Measurements from ENCODE around the gene MAGI2. TPM values are rescaled to one million over a fixed set of nuclear protein-coding genes. Genes with fewer than 3 reads are reported as not detected.

MAGI2 gene
- total RNA-seq, 1 donor from 2014 or later: 64.2 TPM

DNA sequence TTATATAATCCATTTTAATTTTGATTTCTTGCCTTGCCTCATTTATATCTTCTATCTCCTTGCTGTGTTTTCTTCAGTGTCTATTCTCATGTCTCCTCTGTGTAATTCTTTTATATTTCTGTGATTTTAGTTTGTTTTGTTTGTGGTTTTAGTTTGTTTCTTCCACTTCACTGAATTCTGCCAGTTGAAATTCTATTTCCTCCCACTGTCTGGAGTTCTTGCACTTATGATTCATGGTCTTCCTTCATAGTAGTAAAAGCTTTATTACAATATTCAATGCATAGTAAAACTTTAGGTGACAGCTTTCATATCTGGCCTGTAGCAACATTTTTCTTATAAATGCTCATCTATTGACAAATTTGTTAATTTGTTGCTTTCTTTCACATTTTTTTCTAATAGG is 113.3 kb downstream of the MAGI2 start:
- no peaks in the 10 kb centered on the region for H3K4me1 Mint-ChIP-seq (ENCODE audit: low read depth, unreplicated experiment)
- DNase-seq: no peak
- no peak overlapping the region for H3K27ac Mint-ChIP-seq (ENCODE audit: unreplicated experiment)
- TF ChIP-seq, protein P1, sequence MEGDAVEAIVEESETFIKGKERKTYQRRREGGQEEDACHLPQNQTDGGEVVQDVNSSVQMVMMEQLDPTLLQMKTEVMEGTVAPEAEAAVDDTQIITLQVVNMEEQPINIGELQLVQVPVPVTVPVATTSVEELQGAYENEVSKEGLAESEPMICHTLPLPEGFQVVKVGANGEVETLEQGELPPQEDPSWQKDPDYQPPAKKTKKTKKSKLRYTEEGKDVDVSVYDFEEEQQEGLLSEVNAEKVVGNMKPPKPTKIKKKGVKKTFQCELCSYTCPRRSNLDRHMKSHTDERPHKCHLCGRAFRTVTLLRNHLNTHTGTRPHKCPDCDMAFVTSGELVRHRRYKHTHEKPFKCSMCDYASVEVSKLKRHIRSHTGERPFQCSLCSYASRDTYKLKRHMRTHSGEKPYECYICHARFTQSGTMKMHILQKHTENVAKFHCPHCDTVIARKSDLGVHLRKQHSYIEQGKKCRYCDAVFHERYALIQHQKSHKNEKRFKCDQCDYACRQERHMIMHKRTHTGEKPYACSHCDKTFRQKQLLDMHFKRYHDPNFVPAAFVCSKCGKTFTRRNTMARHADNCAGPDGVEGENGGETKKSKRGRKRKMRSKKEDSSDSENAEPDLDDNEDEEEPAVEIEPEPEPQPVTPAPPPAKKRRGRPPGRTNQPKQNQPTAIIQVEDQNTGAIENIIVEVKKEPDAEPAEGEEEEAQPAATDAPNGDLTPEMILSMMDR (IDR thresholded peaks at IDR 0.05; ENCODE audit: partially characterized antibody, unreplicated experiment): no peak
- no peaks in the 10 kb centered on the region for H3K36me3 Mint-ChIP-seq (ENCODE audit: unreplicated experiment)
- no peaks in the 10 kb centered on the region for H3K27me3 Mint-ChIP-seq (ENCODE audit: unreplicated experiment)
- no peak overlapping the region for H3K4me3 Mint-ChIP-seq (ENCODE audit: unreplicated experiment)
- H3K9me3 Mint-ChIP-seq (ENCODE audit: unreplicated experiment): no peaks in the 10 kb centered on the region

DNA sequence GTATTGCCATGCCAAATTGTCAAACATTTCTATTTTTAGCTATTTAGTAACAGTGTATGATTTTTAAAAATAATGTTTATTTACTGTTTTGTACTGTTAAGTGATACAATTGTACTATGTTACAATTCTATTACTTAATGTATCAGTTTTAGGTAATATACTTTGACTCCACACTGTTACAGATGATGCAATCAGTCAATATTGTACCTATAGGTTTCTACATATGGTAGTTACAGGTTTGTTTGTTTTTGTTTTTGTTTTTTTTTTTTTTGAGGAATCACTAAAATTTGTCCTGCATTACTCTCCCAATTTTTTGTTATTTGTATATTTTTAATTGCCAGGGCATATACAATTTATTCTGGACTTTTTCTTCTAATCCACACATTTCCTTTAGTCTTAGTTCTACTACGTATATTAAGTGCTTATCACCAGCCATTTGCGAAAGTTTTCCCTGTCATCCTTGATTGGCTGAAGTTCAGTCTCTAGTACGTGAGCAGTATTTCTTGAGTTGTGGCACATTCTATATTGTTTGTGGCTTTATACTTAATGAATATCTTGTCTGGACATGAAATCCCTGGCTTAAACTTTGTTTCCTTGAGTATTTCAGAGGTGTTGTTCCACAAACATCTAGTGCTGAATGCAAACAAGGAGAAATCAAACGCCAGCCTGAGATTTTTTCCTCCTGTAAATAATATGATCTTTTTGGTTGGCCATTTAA is 114.1 kb downstream of the MAGI2 start:
- Mint-ChIP-seq H3K9me3 (ENCODE audit: unreplicated experiment) (no peaks in the 10 kb centered on the region), H3K4me1 (ENCODE audit: low read depth, unreplicated experiment) (no peaks in the 10 kb centered on the region), H3K4me3 (ENCODE audit: unreplicated experiment) (no peak overlapping the region), H3K27me3 (ENCODE audit: unreplicated experiment) (no peaks in the 10 kb centered on the region), H3K36me3 (ENCODE audit: unreplicated experiment) (no peaks in the 10 kb centered on the region), H3K27ac (ENCODE audit: unreplicated experiment) (no peak overlapping the region)
- TF ChIP-seq, protein P1 (IDR thresholded peaks at IDR 0.05; ENCODE audit: partially characterized antibody, unreplicated experiment): no peak
- no peak for DNase-seq

DNA sequence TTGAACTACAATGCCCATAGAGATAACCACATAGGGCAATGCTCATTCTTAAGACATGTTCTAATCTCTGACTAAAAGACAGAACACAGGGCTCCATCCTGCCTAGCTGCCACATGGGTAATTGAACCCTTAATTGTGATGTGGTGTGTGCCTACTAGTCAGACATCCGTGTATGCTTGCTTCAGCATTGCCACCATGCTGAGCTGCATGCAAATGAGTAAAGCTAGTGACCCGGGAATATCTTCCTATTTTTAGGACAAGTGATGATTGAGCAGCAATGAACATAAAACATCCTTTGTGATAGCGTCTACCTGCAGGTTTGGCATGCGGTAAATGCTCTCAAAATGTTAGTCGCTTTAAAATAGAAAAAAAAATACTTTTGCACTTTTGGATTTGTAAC is 115.8 kb downstream of the MAGI2 start:
- H3K27me3 Mint-ChIP-seq (ENCODE audit: unreplicated experiment): no peaks in the 10 kb centered on the region
- H3K9me3 Mint-ChIP-seq (ENCODE audit: unreplicated experiment): no peaks in the 10 kb centered on the region
- no peak for DNase-seq
- TF ChIP-seq, protein P1 (IDR thresholded peaks at IDR 0.05; ENCODE audit: partially characterized antibody, unreplicated experiment): no peak
- no peaks in the 10 kb centered on the region for H3K36me3 Mint-ChIP-seq (ENCODE audit: unreplicated experiment)
- no peaks in the 10 kb centered on the region for H3K4me1 Mint-ChIP-seq (ENCODE audit: low read depth, unreplicated experiment)
- no peak overlapping the region for H3K4me3 Mint-ChIP-seq (ENCODE audit: unreplicated experiment)
- H3K27ac Mint-ChIP-seq (ENCODE audit: unreplicated experiment): no peak overlapping the region

DNA sequence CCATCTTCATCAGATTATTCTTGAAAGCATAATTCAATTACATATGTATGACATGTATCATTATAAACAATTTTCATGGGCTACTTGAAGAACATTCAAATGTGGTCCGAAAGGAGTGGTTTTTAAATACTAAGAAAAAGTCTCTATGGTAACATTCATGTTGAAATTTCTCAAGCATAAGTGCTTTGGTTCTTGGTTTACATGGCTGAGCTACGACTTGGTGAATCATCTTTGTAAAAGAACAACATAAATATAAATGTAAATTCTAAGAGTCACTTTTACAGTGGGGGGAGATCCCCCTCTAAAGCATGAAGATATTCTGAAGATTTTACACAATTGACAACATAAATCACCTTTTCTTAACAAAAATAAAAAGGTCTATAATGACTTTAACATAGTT is 118.6 kb downstream of the MAGI2 start:
- Mint-ChIP-seq H3K4me3 (ENCODE audit: unreplicated experiment) (no peak overlapping the region), H3K27me3 (ENCODE audit: unreplicated experiment) (no peaks in the 10 kb centered on the region), H3K4me1 (ENCODE audit: low read depth, unreplicated experiment) (no peaks in the 10 kb centered on the region), H3K9me3 (ENCODE audit: unreplicated experiment) (no peaks in the 10 kb centered on the region), H3K27ac (ENCODE audit: unreplicated experiment) (no peak overlapping the region), H3K36me3 (ENCODE audit: unreplicated experiment) (no peaks in the 10 kb centered on the region)
- DNase-seq: no peak
- TF ChIP-seq, protein P1 (IDR thresholded peaks at IDR 0.05; ENCODE audit: partially characterized antibody, unreplicated experiment): no peak

DNA sequence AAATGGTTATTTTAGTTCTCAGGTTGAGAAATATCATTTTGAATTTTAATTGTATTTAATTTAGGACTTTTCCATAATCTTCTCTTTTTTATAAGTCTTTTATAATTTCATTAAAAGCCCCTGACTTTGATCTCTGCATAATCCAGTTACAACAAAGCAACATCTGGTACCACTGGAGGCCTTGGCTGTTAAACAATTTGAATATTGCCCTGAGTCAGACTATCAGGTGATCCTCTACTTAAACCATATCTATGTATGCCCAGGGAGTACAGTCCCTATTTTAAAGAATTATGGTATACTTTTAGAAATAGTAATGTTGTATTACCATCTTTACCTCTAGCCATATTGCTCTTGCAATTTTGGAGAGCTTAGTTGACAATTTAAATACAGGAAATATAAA is 119.1 kb downstream of the MAGI2 start:
- TF ChIP-seq, protein P1 (IDR thresholded peaks at IDR 0.05; ENCODE audit: partially characterized antibody, unreplicated experiment): no peak
- Mint-ChIP-seq H3K4me1 (ENCODE audit: low read depth, unreplicated experiment) (no peaks in the 10 kb centered on the region), H3K36me3 (ENCODE audit: unreplicated experiment) (no peaks in the 10 kb centered on the region), H3K27ac (ENCODE audit: unreplicated experiment) (no peak overlapping the region), H3K27me3 (ENCODE audit: unreplicated experiment) (no peaks in the 10 kb centered on the region), H3K4me3 (ENCODE audit: unreplicated experiment) (no peak overlapping the region), H3K9me3 (ENCODE audit: unreplicated experiment) (no peaks in the 10 kb centered on the region)
- no peak for DNase-seq

Data from glutamatergic neuron (in vitro differentiated cells).